SK-N-SH (cell line): ENCODE results near the gene HINT1. TPM values are rescaled to one million over a fixed set of nuclear protein-coding genes. Genes with fewer than 3 reads are reported as not detected.

Source experiments
- CTCF ChIA-PET: fragments of 300-600, 350-600 bp; formaldehyde crosslinking; extraction: SDS; loops from one replicate; lab custom pipeline; 2021; lab: Yijun Ruan, JAX
- POLR2A ChIA-PET: fragments of 350-600 bp; sonication (Branson Sonifier 250); formaldehyde crosslinking; extraction: SDS; loops from one replicate; lab custom pipeline; 2020; ENCODE audit warnings: antibody characterized with exemption, inconsistent platforms; lab: Yijun Ruan, JAX
- DNase-seq: peaks from one replicate; pipeline ENCODE4 v3.0.0; 2012
- H2AFZ ChIP-seq: fragments of 200-600 bp; sonication (generic); 2 replicates; pipeline ENCODE4 v1.8.1; 2016; ENCODE audit warnings: antibody characterized with exemption, mild to moderate bottlenecking, low read depth
- H3F3A ChIP-seq: fragments of 200-600 bp; sonication (generic); replicated peaks from 2 replicates; pipeline ENCODE3; 2016; ENCODE audit warnings: antibody characterized with exemption, mild to moderate bottlenecking; ENCODE audit not compliant: insufficient read depth
- H3K27ac ChIP-seq, 2 experiments: fragments of 200-500 bp in 1 of 2; fragments of 200-600 bp in 1 of 2; sonication (Bioruptor generic) in 1 of 2; sonication (generic), shearing (Covaris generic) in 1 of 2; 2 replicates each; pipeline versions ENCODE4 v1.5.1 to v1.6.1; 2014 to 2016; ENCODE audit warnings: low read depth in 2 of 2, inconsistent platforms in 1 of 2, low read length in 1 of 2, mild to moderate bottlenecking in 1 of 2, mixed read lengths in 1 of 2
- H3K27me3 ChIP-seq: fragments of 200-600 bp; sonication (generic), shearing (Covaris generic); 2 replicates; pipeline ENCODE4 v1.6.1; 2016; ENCODE audit warnings: mixed run types; ENCODE audit not compliant: insufficient read depth
- H3K36me3 ChIP-seq, 2 experiments: fragments of 200-500 bp in 1 of 2; fragments of 200-600 bp in 1 of 2; sonication (Bioruptor generic) in 1 of 2; sonication (generic) in 1 of 2; replicated peaks in 1 of 2; 2 replicates each; pipeline versions ENCODE3 to v1.5.1; 2014 to 2016; ENCODE audit warnings: low read length in 1 of 2, mild to moderate bottlenecking in 1 of 2; ENCODE audit not compliant: insufficient read depth in 2 of 2, control insufficient read depth in 1 of 2
- H3K4me1 ChIP-seq, 2 experiments: fragments of 200-500 bp in 1 of 2; fragments of 200-600 bp in 1 of 2; sonication (Bioruptor generic) in 1 of 2; sonication (generic), shearing (Covaris generic) in 1 of 2; 2 replicates each; pipeline versions ENCODE4 v1.5.1 to v1.6.1; 2014 to 2016; ENCODE audit warnings: low read depth in 1 of 2, low read length in 1 of 2, mixed run types in 1 of 2; ENCODE audit not compliant: insufficient read depth in 2 of 2, control insufficient read depth in 1 of 2
- H3K4me2 ChIP-seq: fragments of 200-600 bp; sonication (generic), shearing (Covaris generic); 2 replicates; pipeline ENCODE4 v1.6.1; 2017; ENCODE audit warnings: mixed run types
- H3K4me3 ChIP-seq, 2 experiments: fragments of 200-500 bp in 1 of 2; fragments of 200-600 bp in 1 of 2; sonication (Bioruptor generic) in 1 of 2; sonication (generic), shearing (Covaris generic) in 1 of 2; 2 replicates each; pipeline versions ENCODE4 v1.5.1 to v1.8.1; 2014 to 2016; ENCODE audit warnings: low read depth in 2 of 2, inconsistent platforms in 1 of 2, low read length in 1 of 2, mild to moderate bottlenecking in 1 of 2, mixed read lengths in 1 of 2, moderate library complexity in 1 of 2
- H3K79me2 ChIP-seq: fragments of 200-600 bp; sonication (generic); 2 replicates; pipeline ENCODE4 v1.8.1; 2017; ENCODE audit warnings: mild to moderate bottlenecking; ENCODE audit not compliant: insufficient read depth
- H3K9ac ChIP-seq: fragments of 200-600 bp; sonication (generic); 2 replicates; pipeline ENCODE4 v1.6.1; 2017; ENCODE audit warnings: mixed run types
- H3K9me2 ChIP-seq: fragments of 200-600 bp; sonication (generic); 2 replicates; pipeline ENCODE4 v1.6.1; 2017; ENCODE audit warnings: mixed run types
- H3K9me3 ChIP-seq: fragments of 200-600 bp; sonication (generic); 2 replicates; pipeline ENCODE4 v1.6.1; 2017; ENCODE audit warnings: mixed run types, mild to moderate bottlenecking, moderate library complexity
- H4K20me1 ChIP-seq: fragments of 200-600 bp; sonication (generic); 2 replicates; pipeline ENCODE4 v1.6.1; 2017; ENCODE audit warnings: mild to moderate bottlenecking, mixed run types; ENCODE audit not compliant: insufficient read depth
- CTCF ChIP-seq: fragments of 200-600 bp; sonication (generic); IDR thresholded peaks from 2 replicates; pipeline ENCODE4 v1.6.1; 2017; ENCODE audit warnings: antibody characterized with exemption, mild to moderate bottlenecking, moderate library complexity
- ELF1 ChIP-seq: IDR thresholded peaks from 2 replicates; pipeline ENCODE4 v1.4.0; 2012
- EP300 ChIP-seq, 2 experiments: IDR thresholded peaks; 2 replicates each; pipeline versions ENCODE4 v1.4.0 to v1.6.1; 2012; ENCODE audit warnings: borderline replicate concordance in 1 of 2, low read depth in 1 of 2, low read length in 1 of 2
- EZH2phosphoT487 ChIP-seq: fragments of 200-600 bp; sonication (generic); IDR thresholded peaks from 2 replicates; pipeline ENCODE4 v1.6.1; 2017; ENCODE audit warnings: low read depth, mixed run types, mild to moderate bottlenecking, antibody characterized with exemption, moderate library complexity, borderline replicate concordance
- FOXJ3 ChIP-seq: sonication (generic); formaldehyde crosslinking; IDR thresholded peaks from 2 replicates; pipeline ENCODE4 v1.5.1; 2020; ENCODE audit warnings: mild to moderate bottlenecking, missing genetic modification reagents
- GATA2 ChIP-seq: sonication (generic); formaldehyde crosslinking; IDR thresholded peaks from 2 replicates; pipeline ENCODE4 v1.5.0; 2020; ENCODE audit warnings: mild to moderate bottlenecking, missing genetic modification reagents
- IRF3 ChIP-seq: fragments of 150-350 bp; IDR thresholded peaks from 2 replicates; pipeline ENCODE4 v1.6.1; 2016; ENCODE audit warnings: mild to moderate bottlenecking, low read depth, low read length
- MEF2A ChIP-seq: IDR thresholded peaks from 2 replicates; pipeline ENCODE4 v1.4.0; 2012; ENCODE audit warnings: low read depth, borderline replicate concordance
- NFIC ChIP-seq: IDR thresholded peaks from 2 replicates; pipeline ENCODE4 v1.4.0; 2012; ENCODE audit warnings: borderline replicate concordance
- NRF1 ChIP-seq: IDR thresholded peaks from 2 replicates; pipeline ENCODE4 v1.6.1; 2012; ENCODE audit warnings: low read depth, mild to moderate bottlenecking, low read length
- PBX3 ChIP-seq: IDR thresholded peaks from 2 replicates; pipeline ENCODE4; 2012
- RAD21 ChIP-seq: IDR thresholded peaks from 2 replicates; pipeline ENCODE4 v1.6.1; 2012; ENCODE audit warnings: mild to moderate bottlenecking, low read length
- RCOR1 ChIP-seq: fragments of 150-350 bp; IDR thresholded peaks from 2 replicates; pipeline ENCODE4 v1.6.1; 2017; ENCODE audit warnings: antibody characterized with exemption, low read length
- REST ChIP-seq: IDR thresholded peaks from 2 replicates; pipeline ENCODE4 v1.6.1; 2012; ENCODE audit warnings: mild to moderate bottlenecking, low read depth, low read length, moderate library complexity
- RFX5 ChIP-seq: IDR thresholded peaks from 2 replicates; pipeline ENCODE4 v1.6.1; 2012; ENCODE audit warnings: mild to moderate bottlenecking, improper control_type of control experiment, low read length
- RXRA ChIP-seq: IDR thresholded peaks from 2 replicates; pipeline ENCODE4 v1.4.0; 2012; ENCODE audit warnings: low read depth, mild to moderate bottlenecking, borderline replicate concordance
- SIN3A ChIP-seq: IDR thresholded peaks from 2 replicates; pipeline ENCODE4 v1.6.1; 2012; ENCODE audit warnings: low read depth, mild to moderate bottlenecking, low read length, moderate library complexity, borderline replicate concordance
- SMC3 ChIP-seq: IDR thresholded peaks from 2 replicates; pipeline ENCODE4 v1.6.1; 2012; ENCODE audit warnings: low read depth, low read length, improper control_type of control experiment
- TCF12 ChIP-seq: IDR thresholded peaks from 2 replicates; pipeline ENCODE4 v1.4.0; 2012
- TEAD4 ChIP-seq: IDR thresholded peaks from 2 replicates; pipeline ENCODE4 v1.4.0; 2012; ENCODE audit warnings: mild to moderate bottlenecking, borderline replicate concordance; ENCODE audit not compliant: insufficient read depth
- USF1 ChIP-seq: IDR thresholded peaks from 2 replicates; pipeline ENCODE4 v1.4.0; 2012; ENCODE audit warnings: low read depth, borderline replicate concordance
- USF2 ChIP-seq: fragments of 150-350 bp; IDR thresholded peaks from 2 replicates; pipeline ENCODE4 v1.6.1; 2017; ENCODE audit warnings: antibody characterized with exemption, low read length, low read depth, borderline replicate concordance
- WGBS: methylation state at CpG from one replicate; pipeline ENCODE4 v1.1.6; 2017; ENCODE audit warnings: low lambda C conversion rate; 5-methylcytosine and 5-hydroxymethylcytosine counted together
- polyA plus RNA-seq, 3 experiments: library from polyadenylated mRNA; depleted of rRNA; stranded (reverse); fragments of >200 nt; gene quantifications; 2 replicates each; pipeline ENCODE4 v1.2.3, GENCODE V29; 2012

The HINT1 gene
- polyA plus RNA-seq, 1 of the 3 experiments (the other 2 are of a cell fraction): 385 TPM

- TF ChIP-seq GATA2 (CRISPR knock-in tag) (no peak), SIN3A (no peak), TEAD4 (no peak), ELF1 (no peak)
- TF ChIP-seq, all 33 proteins: peak for 0
Observed at GRCh38 chr5:131150408-131150807, 14.6 kb downstream of the HINT1 start (continued).

GRCh38 chr5:131148835-131149234, 16.2 kb downstream of the HINT1 start:
- Histone ChIP-seq H3K79me2 (no peaks in the 10 kb centered on the region), H3K27ac (no peak overlapping the region), H3K36me3 (no peaks in the 10 kb centered on the region), H3K4me2 (no peak overlapping the region), H3K4me1 (no peaks in the 10 kb centered on the region), H3K9ac (no peak overlapping the region), H3K27me3 (no peaks in the 10 kb centered on the region), H3K9me2 (no peaks in the 10 kb centered on the region), H3K4me3 (no peak overlapping the region), H3K9me3 (no peaks in the 10 kb centered on the region), H4K20me1 (no peaks in the 10 kb centered on the region), H3F3A (no peaks in the 10 kb centered on the region), H2AFZ (no peak overlapping the region)
- POLR2A ChIA-PET: no interaction called here
- no peak for DNase-seq
- no peak for TF ChIP-seq RFX5
- no peak for TF ChIP-seq USF2
- TF ChIP-seq IRF3: no peak
- no peak for TF ChIP-seq NFIC
- no peak for TF ChIP-seq REST
- TF ChIP-seq EZH2phosphoT487: no peak
- no peak for TF ChIP-seq NRF1
- TF ChIP-seq PBX3: no peak
- no peak for TF ChIP-seq CTCF
- TF ChIP-seq RXRA: no peak
- TF ChIP-seq TCF12: no peak
- TF ChIP-seq MEF2A: no peak
- no peak for TF ChIP-seq EP300 (IDR thresholded peaks at IDR 0.05; ENCODE audit: borderline replicate concordance in 1 of 2, low read depth in 1 of 2, low read length in 1 of 2)
- TF ChIP-seq SIN3A: no peak
- TF ChIP-seq RAD21: no peak
- TF ChIP-seq USF1: no peak
- no peak for TF ChIP-seq FOXJ3 (CRISPR knock-in tag)
- no peak for TF ChIP-seq GATA2 (CRISPR knock-in tag)
- no peak for TF ChIP-seq SMC3
- TF ChIP-seq RCOR1: no peak
- WGBS: 67% methylated on average over 2 of the region's 2 CpGs
- CTCF ChIA-PET: no interaction called here
